ENCODE results near the gene PSAPL1.
"Not testable (repeated sequence)": the region's sequence is repeated elsewhere in the genome, so short reads cannot be mapped to it uniquely, and the experiment has no call there.

PSAPL1 gene

DNA sequence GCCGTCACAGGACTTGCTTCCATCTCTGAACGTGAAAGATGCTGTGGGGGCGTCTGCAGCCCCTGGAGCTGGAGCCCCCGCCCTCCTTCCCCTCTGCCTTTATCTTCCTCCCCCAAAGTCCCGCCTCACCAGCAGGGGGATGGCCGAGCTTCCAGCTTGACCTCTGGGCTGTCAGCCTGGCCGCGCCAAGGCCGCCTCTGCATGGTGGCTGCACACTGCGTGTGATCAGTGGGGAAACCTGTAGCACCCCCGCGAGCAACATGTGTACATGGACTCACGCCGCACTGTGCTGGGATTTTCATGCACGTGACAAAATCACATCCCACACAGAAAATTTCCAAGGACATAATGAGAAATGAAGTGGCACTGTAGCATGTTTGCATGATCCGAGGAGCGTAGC lies 26.5 kb upstream of the PSAPL1 start:
- H3K4me1 ChIP-seq (ENCODE audit: control insufficient read depth in 2 of 2, insufficient read depth in 2 of 2, low read length in 2 of 2), result no peaks in the 10 kb centered on the region
- no peaks in the 10 kb centered on the region for H3K9me3 ChIP-seq (ENCODE audit: control insufficient read depth in 2 of 2, low read length in 2 of 2)
- no peak overlapping the region for H3K9ac ChIP-seq (ENCODE audit: low read depth in 1 of 2, low read length in 2 of 2)

DNA sequence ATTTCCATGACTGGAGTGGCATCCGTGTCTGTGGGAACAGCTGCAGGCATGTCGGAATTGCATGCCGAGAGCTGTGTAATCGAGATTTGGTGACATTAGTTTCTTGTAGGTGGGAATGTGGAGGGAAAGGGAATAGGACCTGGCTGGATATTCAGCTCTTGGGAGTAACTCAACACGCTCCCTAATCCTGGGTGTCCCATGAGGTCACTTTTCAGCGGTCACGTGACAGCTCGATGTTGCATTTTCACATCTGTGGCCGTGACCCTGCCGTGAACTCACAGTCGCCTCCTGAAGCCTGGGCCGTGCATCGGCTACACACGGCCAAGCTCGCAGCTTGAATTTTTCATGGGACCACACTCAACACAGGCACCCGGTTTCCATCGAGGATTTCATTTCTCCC lies 25.8 kb upstream of the PSAPL1 start:
- Histone ChIP-seq H3K9ac (ENCODE audit: low read depth in 1 of 2, low read length in 2 of 2) (no peak overlapping the region), H3K27ac (ENCODE audit: low read depth in 2 of 2, low read length in 2 of 2) (no peak overlapping the region), H3K36me3 (ENCODE audit: control insufficient read depth in 2 of 2, insufficient read depth in 2 of 2, low read length in 2 of 2) (no peaks in the 10 kb centered on the region), H3K9me3 (ENCODE audit: control insufficient read depth in 2 of 2, low read length in 2 of 2) (no peaks in the 10 kb centered on the region), H3K4me1 (ENCODE audit: control insufficient read depth in 2 of 2, insufficient read depth in 2 of 2, low read length in 2 of 2) (no peaks in the 10 kb centered on the region), H3K4me3 (ENCODE audit: low read length in 2 of 2) (no peak overlapping the region), H3K27me3 (ENCODE audit: control insufficient read depth in 2 of 2, insufficient read depth in 2 of 2, low read length in 2 of 2) (peaks cover 0 to 3% of the 10 kb centered on the region in 2 donors)

More for the DNA sequence above, 26.5 kb upstream of the PSAPL1 start:
- Histone ChIP-seq H3K27me3 (ENCODE audit: control insufficient read depth in 2 of 2, insufficient read depth in 2 of 2, low read length in 2 of 2) (peaks cover 0 to 3% of the 10 kb centered on the region in 2 donors), H3K4me3 (ENCODE audit: low read length in 2 of 2) (no peak overlapping the region), H3K27ac (ENCODE audit: low read depth in 2 of 2, low read length in 2 of 2) (no peak overlapping the region), H3K36me3 (ENCODE audit: control insufficient read depth in 2 of 2, insufficient read depth in 2 of 2, low read length in 2 of 2) (no peaks in the 10 kb centered on the region)

DNA sequence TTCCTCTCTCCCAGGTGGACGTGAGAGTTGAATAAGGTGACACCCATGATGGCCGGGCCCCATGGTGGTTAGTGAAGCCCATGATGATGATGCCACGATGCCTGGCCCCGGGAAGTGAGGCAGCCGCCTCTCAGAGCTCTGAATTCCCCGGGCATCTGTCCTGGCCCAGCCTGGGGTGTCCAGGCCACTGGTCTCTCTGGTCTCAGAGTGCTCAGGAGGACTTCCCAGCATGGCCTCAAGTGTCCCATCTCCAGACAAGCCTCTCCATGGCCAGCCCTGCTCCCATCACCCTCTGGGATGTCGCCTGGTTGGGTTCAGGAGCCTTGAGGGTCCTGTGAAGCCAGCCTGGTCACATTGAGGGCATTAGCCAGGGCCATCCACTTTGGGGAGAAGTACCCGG lies 24.7 kb upstream of the PSAPL1 start:
- no peak overlapping the region for H3K27ac ChIP-seq (ENCODE audit: low read depth in 2 of 2, low read length in 2 of 2)
- no peaks in the 10 kb centered on the region for H3K36me3 ChIP-seq (ENCODE audit: control insufficient read depth in 2 of 2, insufficient read depth in 2 of 2, low read length in 2 of 2)
- no peak overlapping the region for H3K9ac ChIP-seq (ENCODE audit: low read depth in 1 of 2, low read length in 2 of 2)
- H3K4me3 ChIP-seq (ENCODE audit: low read length in 2 of 2), result no peak overlapping the region
- no peaks in the 10 kb centered on the region for H3K4me1 ChIP-seq (ENCODE audit: control insufficient read depth in 2 of 2, insufficient read depth in 2 of 2, low read length in 2 of 2)
- peaks cover 0 to 3% of the 10 kb centered on the region in 2 donors for H3K27me3 ChIP-seq (ENCODE audit: control insufficient read depth in 2 of 2, insufficient read depth in 2 of 2, low read length in 2 of 2)
- H3K9me3 ChIP-seq (ENCODE audit: control insufficient read depth in 2 of 2, low read length in 2 of 2), result no peaks in the 10 kb centered on the region

- no peak overlapping the region for H3K4me3 ChIP-seq (ENCODE audit: low read length in 2 of 2)
- H3K4me1 ChIP-seq (ENCODE audit: control insufficient read depth in 2 of 2, insufficient read depth in 2 of 2, low read length in 2 of 2), result no peaks in the 10 kb centered on the region
- no peak overlapping the region for H3K9ac ChIP-seq (ENCODE audit: low read depth in 1 of 2, low read length in 2 of 2)
- H3K36me3 ChIP-seq (ENCODE audit: control insufficient read depth in 2 of 2, insufficient read depth in 2 of 2, low read length in 2 of 2), result no peaks in the 10 kb centered on the region
- H3K27me3 ChIP-seq (ENCODE audit: control insufficient read depth in 2 of 2, insufficient read depth in 2 of 2, low read length in 2 of 2), result peaks cover 0 to 3% of the 10 kb centered on the region in 2 donors
- H3K9me3 ChIP-seq (ENCODE audit: control insufficient read depth in 2 of 2, low read length in 2 of 2), result no peaks in the 10 kb centered on the region
- H3K27ac ChIP-seq (ENCODE audit: low read depth in 2 of 2, low read length in 2 of 2), result no peak overlapping the region
These were observed 23.7 kb upstream of the PSAPL1 start for GRCh38 chr4:7458477-7458876.

GRCh38 chr4:7458066-7458425 lies 23.3 kb upstream of the PSAPL1 start:
- Histone ChIP-seq H3K27me3 (ENCODE audit: control insufficient read depth in 2 of 2, insufficient read depth in 2 of 2, low read length in 2 of 2) (peaks cover 0 to 3% of the 10 kb centered on the region in 2 donors), H3K9me3 (ENCODE audit: control insufficient read depth in 2 of 2, low read length in 2 of 2) (no peaks in the 10 kb centered on the region), H3K36me3 (ENCODE audit: control insufficient read depth in 2 of 2, insufficient read depth in 2 of 2, low read length in 2 of 2) (no peaks in the 10 kb centered on the region), H3K27ac (ENCODE audit: low read depth in 2 of 2, low read length in 2 of 2) (no peak overlapping the region), H3K4me3 (ENCODE audit: low read length in 2 of 2) (no peak overlapping the region), H3K9ac (ENCODE audit: low read depth in 1 of 2, low read length in 2 of 2) (no peak overlapping the region), H3K4me1 (ENCODE audit: control insufficient read depth in 2 of 2, insufficient read depth in 2 of 2, low read length in 2 of 2) (no peaks in the 10 kb centered on the region)

DNA sequence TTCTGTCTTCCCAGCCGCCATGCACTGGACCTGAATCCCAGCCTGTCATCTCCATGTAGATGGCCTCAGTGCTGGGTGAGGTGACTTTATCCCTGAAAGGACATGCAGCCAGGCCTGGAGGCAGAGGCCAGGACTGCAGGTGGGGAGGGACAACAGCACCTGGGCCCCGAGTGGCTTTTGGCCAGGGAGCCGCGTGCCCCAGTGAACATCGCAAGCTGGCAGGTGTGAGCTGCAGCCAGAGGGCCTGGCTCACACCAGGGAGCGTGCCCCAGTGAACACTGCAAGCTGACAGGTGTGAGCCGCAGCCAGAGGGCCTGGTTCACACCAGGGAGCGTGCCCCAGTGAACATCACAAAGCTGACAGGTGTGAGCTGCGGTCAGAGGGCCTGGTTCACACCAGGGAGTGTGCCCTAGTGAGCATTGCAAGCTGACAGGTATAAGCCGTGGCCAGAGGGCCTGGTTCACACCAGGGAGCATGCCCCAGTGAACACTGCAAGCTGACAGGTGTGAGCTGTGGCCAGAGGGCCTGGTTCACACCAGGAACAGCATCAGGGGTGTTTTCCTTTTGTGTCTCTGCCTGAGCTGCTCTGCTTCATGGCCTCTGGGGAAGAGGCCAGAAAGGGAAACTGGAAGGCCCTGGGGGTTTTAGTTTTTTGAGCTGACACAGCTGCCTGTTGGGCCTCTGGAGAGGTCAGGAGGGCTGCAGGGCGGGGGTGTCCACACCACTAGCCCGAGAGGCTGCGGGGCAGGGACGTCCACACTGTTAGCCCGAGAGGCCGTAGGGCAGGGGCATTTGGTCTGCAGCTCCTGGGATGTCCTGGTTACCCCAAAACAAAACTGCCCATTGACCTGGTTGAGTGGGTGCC lies 22.7 kb upstream of the PSAPL1 start:
- Histone ChIP-seq H3K4me3 (ENCODE audit: low read length in 2 of 2) (no peak overlapping the region), H3K27me3 (ENCODE audit: control insufficient read depth in 2 of 2, insufficient read depth in 2 of 2, low read length in 2 of 2) (peaks cover 0 to 3% of the 10 kb centered on the region in 2 donors), H3K4me1 (ENCODE audit: control insufficient read depth in 2 of 2, insufficient read depth in 2 of 2, low read length in 2 of 2) (no peaks in the 10 kb centered on the region), H3K9ac (ENCODE audit: low read depth in 1 of 2, low read length in 2 of 2) (no peak overlapping the region), H3K9me3 (ENCODE audit: control insufficient read depth in 2 of 2, low read length in 2 of 2) (no peaks in the 10 kb centered on the region), H3K27ac (ENCODE audit: low read depth in 2 of 2, low read length in 2 of 2) (no peak overlapping the region), H3K36me3 (ENCODE audit: control insufficient read depth in 2 of 2, insufficient read depth in 2 of 2, low read length in 2 of 2) (no peaks in the 10 kb centered on the region)

- not testable (repeated sequence) for H3K36me3 ChIP-seq (ENCODE audit: control insufficient read depth in 2 of 2, insufficient read depth in 2 of 2, low read length in 2 of 2); H3K9ac ChIP-seq (ENCODE audit: low read depth in 1 of 2, low read length in 2 of 2); H3K4me1 ChIP-seq (ENCODE audit: control insufficient read depth in 2 of 2, insufficient read depth in 2 of 2, low read length in 2 of 2); H3K27ac ChIP-seq (ENCODE audit: low read depth in 2 of 2, low read length in 2 of 2); H3K27me3 ChIP-seq (ENCODE audit: control insufficient read depth in 2 of 2, insufficient read depth in 2 of 2, low read length in 2 of 2); H3K9me3 ChIP-seq (ENCODE audit: control insufficient read depth in 2 of 2, low read length in 2 of 2); H3K4me3 ChIP-seq (ENCODE audit: low read length in 2 of 2)
These were observed 18.1 kb upstream of the PSAPL1 start for GRCh38 chr4:7452802-7453201.

- Histone ChIP-seq H3K36me3 (ENCODE audit: control insufficient read depth in 2 of 2, insufficient read depth in 2 of 2, low read length in 2 of 2) (no peaks in the 10 kb centered on the region), H3K27ac (ENCODE audit: low read depth in 2 of 2, low read length in 2 of 2) (no peak overlapping the region), H3K4me1 (ENCODE audit: control insufficient read depth in 2 of 2, insufficient read depth in 2 of 2, low read length in 2 of 2) (no peaks in the 10 kb centered on the region), H3K4me3 (ENCODE audit: low read length in 2 of 2) (no peak overlapping the region), H3K9me3 (ENCODE audit: control insufficient read depth in 2 of 2, low read length in 2 of 2) (no peaks in the 10 kb centered on the region), H3K27me3 (ENCODE audit: control insufficient read depth in 2 of 2, insufficient read depth in 2 of 2, low read length in 2 of 2) (no peaks in the 10 kb centered on the region), H3K9ac (ENCODE audit: low read depth in 1 of 2, low read length in 2 of 2) (no peak overlapping the region)
These were observed 17.1 kb upstream of the PSAPL1 start for GRCh38 chr4:7451800-7452199.

GRCh38 chr4:7451434-7451789 lies 16.7 kb upstream of the PSAPL1 start:
- Histone ChIP-seq H3K4me3 (ENCODE audit: low read length in 2 of 2) (no peak overlapping the region), H3K27me3 (ENCODE audit: control insufficient read depth in 2 of 2, insufficient read depth in 2 of 2, low read length in 2 of 2) (no peaks in the 10 kb centered on the region), H3K9me3 (ENCODE audit: control insufficient read depth in 2 of 2, low read length in 2 of 2) (no peaks in the 10 kb centered on the region), H3K9ac (ENCODE audit: low read depth in 1 of 2, low read length in 2 of 2) (no peak overlapping the region), H3K36me3 (ENCODE audit: control insufficient read depth in 2 of 2, insufficient read depth in 2 of 2, low read length in 2 of 2) (no peaks in the 10 kb centered on the region), H3K27ac (ENCODE audit: low read depth in 2 of 2, low read length in 2 of 2) (no peak overlapping the region), H3K4me1 (ENCODE audit: control insufficient read depth in 2 of 2, insufficient read depth in 2 of 2, low read length in 2 of 2) (no peaks in the 10 kb centered on the region)

DNA sequence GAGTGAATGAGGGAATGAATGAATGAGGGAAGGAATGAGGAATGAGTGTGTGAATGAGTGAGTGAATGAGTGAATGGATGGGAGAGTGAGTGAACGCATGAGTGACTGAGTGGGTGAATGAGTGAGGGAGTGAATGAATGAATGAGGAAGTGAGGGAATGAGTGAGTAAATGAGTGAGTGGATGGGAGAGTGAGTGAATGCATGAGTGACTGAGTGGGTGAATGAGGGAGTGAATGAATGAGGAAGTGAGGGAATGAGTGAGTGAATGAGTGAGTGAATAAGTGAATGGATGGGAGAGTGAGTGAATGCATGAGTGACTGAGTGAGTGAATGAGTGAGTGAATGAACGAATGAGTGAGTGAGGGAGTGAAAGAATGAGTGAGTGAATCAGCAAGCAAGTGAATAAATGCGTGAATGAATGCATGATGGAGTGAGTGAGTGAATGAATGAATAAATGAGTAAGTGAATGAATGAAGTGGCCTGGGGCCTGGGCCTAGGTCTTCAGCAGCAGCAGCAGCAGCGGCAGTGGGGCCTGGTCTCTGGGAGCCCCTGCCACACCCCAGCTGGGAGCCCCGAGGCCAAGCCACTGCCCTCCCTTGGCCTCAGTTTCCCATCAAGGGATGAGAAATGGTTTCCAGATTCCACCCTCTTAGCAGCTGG lies 16.2 kb upstream of the PSAPL1 start:
- Histone ChIP-seq H3K36me3 (ENCODE audit: control insufficient read depth in 2 of 2, insufficient read depth in 2 of 2, low read length in 2 of 2) (no peaks in the 10 kb centered on the region), H3K9me3 (ENCODE audit: control insufficient read depth in 2 of 2, low read length in 2 of 2) (no peaks in the 10 kb centered on the region), H3K4me1 (ENCODE audit: control insufficient read depth in 2 of 2, insufficient read depth in 2 of 2, low read length in 2 of 2) (no peaks in the 10 kb centered on the region), H3K27ac (ENCODE audit: low read depth in 2 of 2, low read length in 2 of 2) (no peak overlapping the region), H3K9ac (ENCODE audit: low read depth in 1 of 2, low read length in 2 of 2) (no peak overlapping the region), H3K27me3 (ENCODE audit: control insufficient read depth in 2 of 2, insufficient read depth in 2 of 2, low read length in 2 of 2) (no peaks in the 10 kb centered on the region), H3K4me3 (ENCODE audit: low read length in 2 of 2) (no peak overlapping the region)

Measured in mucosa of rectum (tissue), 2 donors.